HepG2 (cell line): ENCODE measurements around the gene WDFY1. TPM values are rescaled to one million over a fixed set of nuclear protein-coding genes. Genes with fewer than 3 reads are reported as not detected.
A peak's percentile ranks its signal among the peaks of the same experiment; 100 is the strongest.

Source experiments
- EP300 ChIP-seq, 3 experiments: sonication (generic) in 1 of 3; formaldehyde crosslinking in 1 of 3; IDR thresholded peaks; 2 replicates each; pipeline versions ENCODE4 v1.5.1 to v1.6.1; 2011 to 2020; ENCODE audit warnings: low read depth in 2 of 3, low read length in 2 of 3, borderline replicate concordance in 1 of 3, improper control_type of control experiment in 1 of 3, mild to moderate bottlenecking in 1 of 3, missing genetic modification reagents in 1 of 3, moderate library complexity in 1 of 3
- ERF ChIP-seq: IDR thresholded peaks from 2 replicates; pipeline ENCODE4 v1.6.1; 2018; ENCODE audit warnings: missing biosample characterization, missing genetic modification reagents
- HMG20B ChIP-seq: conservative IDR thresholded peaks from 2 replicates; pipeline ENCODE4 v1.6.1; 2016; ENCODE audit warnings: missing genetic modification reagents, missing compliant biosample characterization
- JUND ChIP-seq: sonication (generic); formaldehyde crosslinking; IDR thresholded peaks from 2 replicates; pipeline ENCODE4 v1.8.0; 2022; ENCODE audit warnings: mild to moderate bottlenecking, missing genetic modification reagents
- NFRKB ChIP-seq: fragments of 450-650 bp; IDR thresholded peaks from 2 replicates; pipeline ENCODE4 v1.6.1; 2017
- NR2F1 ChIP-seq, 2 experiments: fragments of 450-650 bp in 1 of 2; formaldehyde crosslinking in 1 of 2; IDR thresholded peaks; 2 replicates each; pipeline versions ENCODE4 v1.5.0 to v1.6.1; 2016 to 2020; ENCODE audit warnings: mild to moderate bottlenecking in 1 of 2, missing compliant biosample characterization in 1 of 2, missing genetic modification reagents in 1 of 2, moderate library complexity in 1 of 2
- SIX1 ChIP-seq: sonication (generic); formaldehyde crosslinking; IDR thresholded peaks from 2 replicates; pipeline ENCODE4 v1.4.0; 2020; ENCODE audit warnings: missing genetic modification reagents, borderline replicate concordance
- SOX13 ChIP-seq, 3 experiments: fragments of 450-650 bp in 1 of 3; sonication (generic) in 1 of 3; formaldehyde crosslinking in 1 of 3; IDR thresholded peaks in 2 of 3; conservative IDR thresholded peaks in 1 of 3; 2 replicates each; pipeline versions ENCODE4 v1.5.0 to v1.6.1; 2016 to 2020; ENCODE audit warnings: antibody characterized with exemption in 1 of 3, mild to moderate bottlenecking in 1 of 3, missing compliant biosample characterization in 1 of 3, missing genetic modification reagents in 1 of 3, moderate library complexity in 1 of 3
- SOX5 ChIP-seq: IDR thresholded peaks from 2 replicates; pipeline ENCODE4 v1.6.1; 2016; ENCODE audit warnings: borderline replicate concordance
- SOX6 ChIP-seq, 2 experiments: fragments of 450-650 bp in 1 of 2; sonication (generic) in 1 of 2; formaldehyde crosslinking in 1 of 2; IDR thresholded peaks; 2 replicates each; pipeline versions ENCODE4 v1.4.0 to v1.6.1; 2017 to 2020; ENCODE audit warnings: antibody characterized with exemption in 1 of 2, mild to moderate bottlenecking in 1 of 2, missing genetic modification reagents in 1 of 2
- TARDBP ChIP-seq: sonication (generic); formaldehyde crosslinking; IDR thresholded peaks from 2 replicates; pipeline ENCODE4 v1.8.0; 2022; ENCODE audit warnings: mild to moderate bottlenecking, missing genetic modification reagents
- ZNF232 ChIP-seq: sonication (generic); formaldehyde crosslinking; IDR thresholded peaks from 2 replicates; pipeline ENCODE4 v1.4.0; 2020; ENCODE audit warnings: missing genetic modification reagents, borderline replicate concordance
- ZNF331 ChIP-seq: sonication (generic); formaldehyde crosslinking; IDR thresholded peaks from 2 replicates; pipeline ENCODE4 v1.4.0; 2020; ENCODE audit warnings: missing genetic modification reagents
- ZNF367 ChIP-seq: sonication (generic); formaldehyde crosslinking; IDR thresholded peaks from 2 replicates; pipeline ENCODE4 v1.4.0; 2020; ENCODE audit warnings: missing genetic modification reagents, borderline replicate concordance
- ZNF782 ChIP-seq: sonication (generic); formaldehyde crosslinking; IDR thresholded peaks from 2 replicates; pipeline ENCODE4 v1.4.0; 2020; ENCODE audit warnings: missing genetic modification reagents, mild to moderate bottlenecking, borderline replicate concordance
- polyA plus RNA-seq, 8 experiments: library from polyadenylated mRNA; depleted of rRNA in 3 of 8; stranded (reverse) in 7 of 8; unstranded in 1 of 8; fragments of >200 nt; fragmentation: Illumina TruSeq in 4 of 8; extraction: Trizol in 4 of 8; gene quantifications; 2 replicates each; pipeline versions ENCODE4 v1.2.1 to v1.2.3, GENCODE V29; 2011 to 2016; ENCODE audit warnings: low read depth in 4 of 8, missing spikeins in 1 of 8, mixed read lengths in 1 of 8; ENCODE audit not compliant: insufficient read depth in 1 of 8
- total RNA-seq, 5 experiments: library from RNA; depleted of rRNA; stranded (reverse); fragments of >200 nt; fragmentation: Illumina TruSeq; extraction: Trizol; gene quantifications; 2 replicates each; pipeline ENCODE4 v1.2.3, GENCODE V29; 2016; ENCODE audit warnings: low read depth in 1 of 5
- TF ChIP-seq, protein P1 (sequence below): IDR thresholded peaks from 2 replicates; pipeline ENCODE4 v1.6.1; 2016; ENCODE audit warnings: low read depth
- TF ChIP-seq, protein P2 (sequence below): sonication (generic); formaldehyde crosslinking; IDR thresholded peaks from 2 replicates; pipeline ENCODE4 v1.8.0; 2022; ENCODE audit warnings: mild to moderate bottlenecking, missing genetic modification reagents, borderline replicate concordance
- TF ChIP-seq, protein P3 (sequence below): sonication (generic); formaldehyde crosslinking; IDR thresholded peaks from 2 replicates; pipeline ENCODE4 v1.8.1; 2022; ENCODE audit warnings: low read depth, mild to moderate bottlenecking, missing genetic modification reagents

The WDFY1 gene
- total and polyA plus RNA-seq, 2 of the 13 experiments (the other 11 are each of a cell fraction or from before 2014, with no cell fraction given), result 77.0 to 78.4 TPM

DNA sequence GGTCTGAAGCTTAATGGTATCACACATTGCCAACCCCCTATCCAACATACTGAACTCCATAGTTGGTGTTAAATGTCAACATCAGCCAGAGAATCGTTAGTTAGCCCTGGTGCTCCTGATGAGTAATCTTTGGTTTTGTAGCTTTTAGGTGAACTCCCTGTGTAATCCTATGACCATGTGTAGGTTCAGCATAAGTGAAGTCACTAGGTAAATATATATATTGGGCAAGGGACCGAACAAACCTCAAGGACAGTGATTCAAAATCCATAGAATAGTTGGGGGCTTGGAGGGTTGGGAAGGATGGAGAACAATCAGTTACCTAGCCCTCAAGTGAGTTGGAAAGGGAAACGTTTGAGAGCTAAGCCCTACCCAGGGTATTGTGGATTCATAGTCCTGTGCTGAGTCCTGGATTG lies 91.7 kb downstream of the WDFY1 start (continued):
- peak; percentile 28; the same call in 1 of the 2 replicates for TF ChIP-seq JUND (CRISPR knock-in tag)
- TF ChIP-seq TARDBP (CRISPR knock-in tag), result 0 out of 2 replicates have a peak, but pooled peaks have one; percentile 20
- TF ChIP-seq ZNF331, result peak; percentile 19; the same call in 1 of the 2 replicates
- TF ChIP-seq HMG20B, result 0 out of 2 replicates have a peak, but pooled peaks have one; percentile 40
- no peak for TF ChIP-seq ZNF367 (CRISPR knock-in tag)
- peak in 1 of 2 experiments; percentile 37; a peak in 1 of 4 replicates for TF ChIP-seq NR2F1 (CRISPR knock-in tag; IDR thresholded peaks at IDR 0.05)
- TF ChIP-seq, protein P1, sequence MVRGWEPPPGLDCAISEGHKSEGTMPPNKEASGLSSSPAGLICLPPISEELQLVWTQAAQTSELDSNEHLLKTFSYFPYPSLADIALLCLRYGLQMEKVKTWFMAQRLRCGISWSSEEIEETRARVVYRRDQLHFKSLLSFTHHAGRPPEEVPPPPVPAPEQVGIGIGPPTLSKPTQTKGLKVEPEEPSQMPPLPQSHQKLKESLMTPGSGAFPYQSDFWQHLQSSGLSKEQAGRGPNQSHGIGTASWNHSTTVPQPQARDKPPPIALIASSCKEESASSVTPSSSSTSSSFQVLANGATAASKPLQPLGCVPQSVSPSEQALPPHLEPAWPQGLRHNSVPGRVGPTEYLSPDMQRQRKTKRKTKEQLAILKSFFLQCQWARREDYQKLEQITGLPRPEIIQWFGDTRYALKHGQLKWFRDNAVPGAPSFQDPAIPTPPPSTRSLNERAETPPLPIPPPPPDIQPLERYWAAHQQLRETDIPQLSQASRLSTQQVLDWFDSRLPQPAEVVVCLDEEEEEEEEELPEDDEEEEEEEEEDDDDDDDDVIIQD (CRISPR knock-in tag), result peak; percentile 96
- TF ChIP-seq, protein P2, sequence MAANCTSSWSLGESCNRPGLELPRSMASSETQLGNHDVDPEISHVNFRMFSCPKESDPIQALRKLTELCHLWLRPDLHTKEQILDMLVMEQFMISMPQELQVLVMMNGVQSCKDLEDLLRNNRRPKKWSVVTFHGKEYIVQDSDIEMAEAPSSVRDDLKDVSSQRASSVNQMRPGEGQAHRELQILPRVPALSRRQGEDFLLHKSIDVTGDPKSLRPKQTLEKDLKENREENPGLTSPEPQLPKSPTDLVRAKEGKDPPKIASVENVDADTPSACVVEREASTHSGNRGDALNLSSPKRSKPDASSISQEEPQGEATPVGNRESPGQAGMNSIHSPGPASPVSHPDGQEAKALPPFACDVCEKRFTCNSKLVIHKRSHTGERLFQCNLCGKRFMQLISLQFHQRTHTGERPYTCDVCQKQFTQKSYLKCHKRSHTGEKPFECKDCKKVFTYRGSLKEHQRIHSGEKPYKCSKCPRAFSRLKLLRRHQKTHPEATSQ, result peak; percentile 78; the same call in 1 of the 2 replicates
- TF ChIP-seq SIX1 (CRISPR knock-in tag), result peak; percentile 69; the same call in 1 of the 2 replicates
- TF ChIP-seq SOX13 (IDR thresholded peaks at IDR 0.05), result no peak
- TF ChIP-seq SOX13 (CRISPR knock-in tag; conservative IDR thresholded peaks at IDR 0.05 in 1 of 2, IDR thresholded peaks at IDR 0.05 in 1 of 2), result peak in 1 of 2 experiments; percentile 54; a peak in 1 of 4 replicates
- TF ChIP-seq ZNF232, result peak; percentile 98
- TF ChIP-seq SOX5 (CRISPR knock-in tag), result peak; percentile 69
- TF ChIP-seq ZNF782, result no peak
- TF ChIP-seq EP300 (IDR thresholded peaks at IDR 0.05; ENCODE audit: low read depth in 2 of 2, low read length in 2 of 2), result peak in 1 of 2 experiments; percentile 69; a peak in 2 of 4 replicates
- TF ChIP-seq EP300 (CRISPR knock-in tag; IDR thresholded peaks at IDR 0.05; ENCODE audit: borderline replicate concordance), result 0 out of 2 replicates have a peak, but pooled peaks have one; percentile 64
- TF ChIP-seq ERF (CRISPR knock-in tag), result 0 out of 2 replicates have a peak, but pooled peaks have one; percentile 25
- TF ChIP-seq SOX6 (IDR thresholded peaks at IDR 0.05), result no peak
- TF ChIP-seq SOX6 (CRISPR knock-in tag; IDR thresholded peaks at IDR 0.05), result peak; percentile 70
- TF ChIP-seq, protein P3, sequence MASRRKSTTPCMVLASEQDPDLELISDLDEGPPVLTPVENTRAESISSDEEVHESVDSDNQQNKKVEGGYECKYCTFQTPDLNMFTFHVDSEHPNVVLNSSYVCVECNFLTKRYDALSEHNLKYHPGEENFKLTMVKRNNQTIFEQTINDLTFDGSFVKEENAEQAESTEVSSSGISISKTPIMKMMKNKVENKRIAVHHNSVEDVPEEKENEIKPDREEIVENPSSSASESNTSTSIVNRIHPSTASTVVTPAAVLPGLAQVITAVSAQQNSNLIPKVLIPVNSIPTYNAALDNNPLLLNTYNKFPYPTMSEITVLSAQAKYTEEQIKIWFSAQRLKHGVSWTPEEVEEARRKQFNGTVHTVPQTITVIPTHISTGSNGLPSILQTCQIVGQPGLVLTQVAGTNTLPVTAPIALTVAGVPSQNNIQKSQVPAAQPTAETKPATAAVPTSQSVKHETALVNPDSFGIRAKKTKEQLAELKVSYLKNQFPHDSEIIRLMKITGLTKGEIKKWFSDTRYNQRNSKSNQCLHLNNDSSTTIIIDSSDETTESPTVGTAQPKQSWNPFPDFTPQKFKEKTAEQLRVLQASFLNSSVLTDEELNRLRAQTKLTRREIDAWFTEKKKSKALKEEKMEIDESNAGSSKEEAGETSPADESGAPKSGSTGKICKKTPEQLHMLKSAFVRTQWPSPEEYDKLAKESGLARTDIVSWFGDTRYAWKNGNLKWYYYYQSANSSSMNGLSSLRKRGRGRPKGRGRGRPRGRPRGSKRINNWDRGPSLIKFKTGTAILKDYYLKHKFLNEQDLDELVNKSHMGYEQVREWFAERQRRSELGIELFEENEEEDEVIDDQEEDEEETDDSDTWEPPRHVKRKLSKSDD (CRISPR knock-in tag), result no peak
- no peak for TF ChIP-seq NFRKB
